Measurements from ENCODE around the gene RIPOR1.

DNA sequence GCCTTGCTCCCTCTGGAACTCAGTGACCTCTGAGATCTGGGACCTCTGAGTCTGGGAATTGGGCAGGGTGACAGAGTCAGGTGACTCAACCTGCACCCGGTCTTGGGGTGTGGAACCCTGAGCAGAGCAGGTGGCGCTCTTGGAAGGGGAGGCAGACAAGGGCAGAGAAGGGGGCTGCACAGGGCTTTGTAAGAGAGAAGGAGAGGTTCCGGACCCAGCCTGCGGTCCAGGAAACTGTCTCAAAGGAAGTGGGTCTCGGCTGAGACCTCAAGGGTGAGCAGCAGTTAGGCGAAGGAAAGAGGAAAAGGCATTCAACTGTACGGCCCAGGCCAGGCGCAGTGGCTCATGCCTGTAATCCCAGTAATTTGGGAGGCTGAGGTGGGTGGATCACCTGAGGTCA, 10.0 kb upstream of the RIPOR1 start:
- TF ChIP-seq, protein P1, sequence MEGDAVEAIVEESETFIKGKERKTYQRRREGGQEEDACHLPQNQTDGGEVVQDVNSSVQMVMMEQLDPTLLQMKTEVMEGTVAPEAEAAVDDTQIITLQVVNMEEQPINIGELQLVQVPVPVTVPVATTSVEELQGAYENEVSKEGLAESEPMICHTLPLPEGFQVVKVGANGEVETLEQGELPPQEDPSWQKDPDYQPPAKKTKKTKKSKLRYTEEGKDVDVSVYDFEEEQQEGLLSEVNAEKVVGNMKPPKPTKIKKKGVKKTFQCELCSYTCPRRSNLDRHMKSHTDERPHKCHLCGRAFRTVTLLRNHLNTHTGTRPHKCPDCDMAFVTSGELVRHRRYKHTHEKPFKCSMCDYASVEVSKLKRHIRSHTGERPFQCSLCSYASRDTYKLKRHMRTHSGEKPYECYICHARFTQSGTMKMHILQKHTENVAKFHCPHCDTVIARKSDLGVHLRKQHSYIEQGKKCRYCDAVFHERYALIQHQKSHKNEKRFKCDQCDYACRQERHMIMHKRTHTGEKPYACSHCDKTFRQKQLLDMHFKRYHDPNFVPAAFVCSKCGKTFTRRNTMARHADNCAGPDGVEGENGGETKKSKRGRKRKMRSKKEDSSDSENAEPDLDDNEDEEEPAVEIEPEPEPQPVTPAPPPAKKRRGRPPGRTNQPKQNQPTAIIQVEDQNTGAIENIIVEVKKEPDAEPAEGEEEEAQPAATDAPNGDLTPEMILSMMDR (IDR thresholded peaks at IDR 0.05): no peak
- TF ChIP-seq EP300 (IDR thresholded peaks at IDR 0.05): no peak

Measured in esophagus muscularis mucosa (tissue), 3 donors.